ENCODE data around the gene ARRDC4. TPM values are rescaled to one million over a fixed set of nuclear protein-coding genes. Genes with fewer than 3 reads are reported as not detected.

ARRDC4 gene
- total RNA-seq, 1 experiment from 2014 or later: 8.7 TPM

- Histone ChIP-seq H2BK5ac (ENCODE audit: insufficient read length, low read length) (no peak overlapping the region), H4K20me1 (ENCODE audit: control insufficient read depth, insufficient read depth, insufficient read length) (no peaks in the 10 kb centered on the region), H3K27me3 (ENCODE audit: insufficient read depth, low read length) (no peaks in the 10 kb centered on the region), H3K4me1 (ENCODE audit: insufficient read depth, low read length) (no peaks in the 10 kb centered on the region), H2BK120ac (ENCODE audit: low read depth, low read length, poor library complexity, severe bottlenecking) (no peak overlapping the region), H2BK12ac (ENCODE audit: insufficient read length, low read depth, low read length) (no peak overlapping the region), H4K91ac (ENCODE audit: insufficient read length, low read depth, low read length) (no peak overlapping the region), H2AK5ac (ENCODE audit: insufficient read length, low read length) (no peak overlapping the region), H2AFZ (ENCODE audit: low read length) (no peak overlapping the region), H3K9ac (ENCODE audit: extremely low read depth, insufficient read length, low read length) (no peak overlapping the region), H2BK15ac (ENCODE audit: low read depth, low read length) (no peak overlapping the region), H4K8ac (replicated peaks; ENCODE audit: insufficient read length, low read depth, low read length) (no peak overlapping the region), H3K56ac (ENCODE audit: insufficient read length, low read depth, low read length) (no peak overlapping the region), H3K23ac (ENCODE audit: insufficient read length, low read depth, low read length) (no peak overlapping the region), H3K23me2 (ENCODE audit: insufficient read length, low read depth, low read length, poor library complexity, severe bottlenecking) (no peaks in the 10 kb centered on the region), H3K4ac (ENCODE audit: low read depth, low read length) (no peak overlapping the region), H3K14ac (ENCODE audit: insufficient read depth, low read length) (no peak overlapping the region), H3T11ph (ENCODE audit: low read length) (no peak overlapping the region), H3K79me2 (ENCODE audit: insufficient read depth, low read length) (no peaks in the 10 kb centered on the region), H4K5ac (ENCODE audit: insufficient read length, low read depth, low read length) (no peak overlapping the region), H3K4me2 (ENCODE audit: insufficient read depth, insufficient read length, low read length) (no peak overlapping the region), H3K18ac (ENCODE audit: insufficient read length, low read depth, low read length) (no peak overlapping the region), H2BK20ac (ENCODE audit: low read depth, low read length, poor library complexity, severe bottlenecking) (no peak overlapping the region), H3K79me1 (ENCODE audit: insufficient read depth, low read depth, low read length, poor library complexity, severe bottlenecking) (no peaks in the 10 kb centered on the region), H3K9me3 (ENCODE audit: control insufficient read depth, low read depth, low read length) (no peaks in the 10 kb centered on the region), H3K27ac (ENCODE audit: insufficient read length, low read depth, low read length) (no peak overlapping the region)
- Mint-ChIP-seq H3K4me1 (no peaks in the 10 kb centered on the region), H3K27me3 (ENCODE audit: low read depth) (no peaks in the 10 kb centered on the region), H3K4me3 (no peak overlapping the region), H3K27ac (no peak overlapping the region), H3K9me3 (no peaks in the 10 kb centered on the region), H3K36me3 (ENCODE audit: insufficient read depth in 1 of 3, low read depth in 3 of 3) (no peaks in the 10 kb centered on the region)
- DNase-seq: no peak
- TF ChIP-seq CTCF (conservative IDR thresholded peaks at IDR 0.05): no peak
These were observed 53.1 kb downstream of the ARRDC4 start for GRCh38 chr15:98013631-98014030.
